Stimulated activated CD4-positive, alpha-beta T cell treated with anti-CD3 and anti-CD28 coated beads, Interleukin-4, amount 100 ng/mL, for 1 hour (primary cell): ENCODE measurements around the gene SYCE3.

Experiments used
- DNase-seq: peaks from one replicate; pipeline ENCODE4 v3.0.0-alpha.2; 2020

The SYCE3 gene

DNA sequence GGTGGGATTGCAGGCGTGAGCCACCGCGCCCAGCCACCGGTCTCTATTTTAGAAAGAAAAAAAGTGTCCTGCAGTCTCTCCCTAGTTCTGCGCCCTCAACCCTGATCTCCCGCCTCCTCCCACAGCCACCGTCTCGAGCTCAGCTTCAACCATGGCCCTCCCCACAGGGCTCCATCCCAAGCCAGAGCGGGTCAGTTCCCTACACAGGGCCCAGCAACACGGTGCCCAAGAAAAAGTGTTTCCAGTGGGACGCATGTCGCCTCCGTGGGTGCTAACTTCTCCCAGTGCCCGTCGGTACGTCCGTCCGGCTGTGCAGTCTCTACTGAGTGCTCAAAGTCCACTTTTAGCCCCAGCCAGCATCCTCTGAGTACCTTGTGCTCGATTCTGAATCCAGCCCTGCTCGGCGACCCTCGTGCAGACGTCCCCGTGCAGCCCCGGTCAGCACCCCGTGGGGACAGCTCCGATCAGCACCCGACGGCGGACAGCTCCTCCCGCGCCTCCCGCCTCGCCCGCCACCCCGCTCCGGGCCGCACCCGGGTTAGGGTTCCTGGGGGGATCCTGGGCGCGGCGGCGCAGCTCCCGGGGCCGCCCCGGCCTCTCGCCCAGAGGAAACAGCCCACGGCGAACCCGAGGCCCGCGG lies 37.2 kb upstream of the SYCE3 start:
- DNase-seq, result peak; percentile 66

DNA sequence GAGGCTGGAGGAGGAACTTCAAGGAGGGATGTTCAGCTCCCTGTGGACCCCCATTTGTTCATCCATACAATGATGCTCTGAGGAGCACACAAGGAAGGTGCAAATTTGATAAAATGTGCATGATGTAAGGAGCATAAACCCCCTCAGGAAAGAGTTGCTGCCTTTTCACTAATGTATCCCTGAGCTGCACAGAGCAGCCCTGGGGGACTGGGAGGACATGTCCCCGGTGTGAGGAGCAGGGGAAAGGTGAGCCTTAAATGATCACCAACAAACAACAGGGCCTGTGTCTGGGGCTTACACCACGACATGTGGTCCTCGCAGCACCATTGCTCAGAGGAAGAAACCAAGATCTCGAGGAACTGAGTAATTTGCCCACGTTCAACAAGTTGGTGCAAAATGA lies 34.4 kb upstream of the SYCE3 start:
- DNase-seq, result no peak

DNA sequence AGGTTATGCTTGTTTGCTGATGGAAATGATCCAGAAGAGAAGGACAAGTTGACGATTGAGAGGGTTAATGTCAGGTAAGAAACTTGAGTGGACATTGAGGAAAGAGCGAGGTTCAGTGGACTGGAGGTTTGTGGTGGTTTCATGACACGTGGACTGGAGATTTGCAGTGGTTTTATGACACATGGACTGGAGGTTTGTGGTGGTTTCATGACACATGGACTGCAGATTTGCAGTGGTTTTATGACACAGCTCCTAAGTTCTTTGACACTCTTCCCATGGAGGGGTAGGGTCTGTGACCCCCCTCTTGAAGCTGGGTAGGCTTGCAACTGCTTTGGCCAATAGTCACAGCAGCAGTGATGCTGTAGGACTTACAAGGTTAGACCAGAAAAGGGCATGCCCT lies 32.5 kb upstream of the SYCE3 start:
- no peak for DNase-seq

DNA sequence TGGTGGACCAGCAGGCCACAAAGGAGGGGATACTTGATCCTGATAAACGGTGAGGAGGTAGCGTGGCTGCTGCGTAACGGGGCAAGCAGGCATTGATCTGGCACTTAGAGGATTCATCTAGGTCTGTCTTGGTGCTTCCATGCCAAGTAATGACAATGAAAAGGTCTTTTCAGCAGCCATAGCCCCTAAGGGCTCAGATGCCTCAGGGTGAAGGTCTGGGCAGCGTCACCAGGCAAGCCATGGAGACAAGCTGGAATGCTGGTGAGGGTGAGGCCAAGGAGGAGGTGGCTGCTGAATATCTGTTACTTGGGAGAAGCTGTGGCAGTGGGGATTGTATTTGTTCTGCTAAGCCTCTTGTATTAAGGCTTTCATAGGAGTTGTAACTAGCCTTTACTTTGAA lies 24.7 kb upstream of the SYCE3 start:
- DNase-seq, result no peak

DNA sequence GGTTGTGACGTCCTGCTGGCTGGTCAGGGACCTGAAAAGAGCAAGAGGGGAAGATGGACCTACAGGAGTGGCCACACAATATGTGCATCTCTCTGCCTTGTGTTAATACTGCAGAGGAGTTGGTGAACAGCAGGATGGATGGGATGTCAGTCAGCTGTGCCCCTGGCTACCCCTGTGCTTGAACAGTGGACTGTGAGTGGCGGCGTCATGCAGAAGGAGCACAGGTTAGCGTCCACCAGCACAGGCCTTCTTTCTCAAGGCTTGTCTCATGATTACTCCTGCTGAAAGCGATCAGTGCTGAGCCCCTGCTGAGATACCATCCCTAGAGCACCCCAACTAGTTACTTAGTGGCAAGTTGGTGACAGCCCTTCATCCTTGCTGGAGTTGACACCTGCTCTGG lies 23.7 kb upstream of the SYCE3 start:
- DNase-seq, result no peak

DNA sequence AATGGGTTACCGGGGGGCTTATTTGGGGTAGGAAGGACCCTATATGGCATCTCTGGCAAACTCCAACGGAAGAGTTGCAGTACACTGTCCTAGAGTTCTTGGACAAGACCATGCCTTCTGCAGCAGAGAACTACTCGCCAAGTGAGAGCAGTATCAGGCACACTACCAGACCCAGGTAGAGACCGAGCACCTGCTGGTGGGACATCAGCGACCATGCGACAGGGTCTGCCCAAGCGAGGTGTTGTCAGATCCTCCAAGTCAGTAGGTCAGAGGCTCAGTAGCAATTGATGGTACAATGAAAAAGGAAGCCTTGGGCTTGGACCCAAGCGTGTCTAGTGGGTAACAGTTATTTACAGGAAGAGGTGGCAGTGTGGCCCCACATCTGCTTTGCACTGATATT lies 23.1 kb upstream of the SYCE3 start:
- no peak for DNase-seq

DNA sequence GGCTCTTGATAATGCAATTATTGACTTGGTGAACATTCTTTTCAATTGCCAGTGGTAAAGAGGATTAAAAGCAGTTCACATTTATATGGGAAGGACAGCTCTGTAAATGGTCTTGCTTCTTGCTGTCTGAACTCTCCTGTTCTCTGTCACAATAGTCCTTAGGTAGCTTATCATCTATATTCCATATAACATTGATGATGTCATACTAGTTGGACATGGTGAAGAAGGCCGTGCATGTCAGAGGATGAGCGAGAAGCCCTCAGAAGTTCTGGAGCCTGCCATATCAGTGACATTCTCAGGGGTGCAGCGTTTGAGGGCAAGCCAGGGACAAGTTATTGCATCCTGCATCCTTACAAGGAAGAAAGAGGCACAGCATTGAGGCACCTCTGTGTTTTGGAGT lies 22.5 kb upstream of the SYCE3 start:
- DNase-seq, result no peak

DNA sequence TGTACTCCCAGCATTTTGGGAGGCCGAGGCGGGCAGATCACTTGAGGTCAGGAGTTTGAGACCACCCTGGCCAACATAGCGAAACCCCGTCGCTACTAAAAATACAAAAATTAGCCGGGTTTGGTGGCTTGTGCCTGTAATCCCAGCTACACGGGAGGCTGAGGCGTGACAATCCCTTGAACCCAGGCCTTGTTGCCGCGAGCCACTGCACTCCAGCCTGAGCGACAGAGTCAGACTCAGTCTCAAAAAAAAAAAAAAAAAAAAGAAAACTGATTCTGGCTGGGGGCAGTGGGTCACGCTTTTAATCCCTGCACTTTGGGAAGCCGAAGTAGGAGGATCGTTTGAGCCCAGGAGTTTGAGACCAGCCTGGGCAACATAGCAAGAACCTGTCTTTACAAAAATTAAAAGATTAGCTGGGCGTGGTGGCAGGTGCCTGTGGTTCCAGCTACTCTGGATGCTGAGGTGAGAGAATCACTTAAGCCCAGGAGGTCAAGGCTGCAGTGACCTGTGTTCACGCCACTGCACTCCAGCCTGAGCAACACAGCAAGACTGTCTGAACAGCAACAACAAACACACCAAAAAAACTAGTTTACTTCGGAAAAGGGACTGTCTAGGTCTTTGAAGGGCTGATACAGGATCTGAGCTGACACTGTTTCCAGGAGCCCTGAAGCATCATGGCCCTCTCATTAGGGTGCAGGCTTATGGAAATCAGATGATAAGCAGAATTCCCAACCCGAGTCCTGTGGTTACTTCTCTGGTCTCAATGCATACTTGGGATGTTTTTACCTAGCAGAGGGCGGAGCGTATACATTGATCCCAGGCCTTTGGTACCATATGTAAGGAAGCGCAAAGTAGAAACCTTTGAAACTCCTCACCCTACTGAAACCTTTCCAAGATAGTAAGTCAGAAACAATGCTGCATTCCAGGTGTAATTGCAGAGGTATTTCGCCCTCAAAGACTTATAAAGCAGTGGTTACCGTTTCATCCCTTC lies 21.7 kb upstream of the SYCE3 start:
- no peak for DNase-seq

DNA sequence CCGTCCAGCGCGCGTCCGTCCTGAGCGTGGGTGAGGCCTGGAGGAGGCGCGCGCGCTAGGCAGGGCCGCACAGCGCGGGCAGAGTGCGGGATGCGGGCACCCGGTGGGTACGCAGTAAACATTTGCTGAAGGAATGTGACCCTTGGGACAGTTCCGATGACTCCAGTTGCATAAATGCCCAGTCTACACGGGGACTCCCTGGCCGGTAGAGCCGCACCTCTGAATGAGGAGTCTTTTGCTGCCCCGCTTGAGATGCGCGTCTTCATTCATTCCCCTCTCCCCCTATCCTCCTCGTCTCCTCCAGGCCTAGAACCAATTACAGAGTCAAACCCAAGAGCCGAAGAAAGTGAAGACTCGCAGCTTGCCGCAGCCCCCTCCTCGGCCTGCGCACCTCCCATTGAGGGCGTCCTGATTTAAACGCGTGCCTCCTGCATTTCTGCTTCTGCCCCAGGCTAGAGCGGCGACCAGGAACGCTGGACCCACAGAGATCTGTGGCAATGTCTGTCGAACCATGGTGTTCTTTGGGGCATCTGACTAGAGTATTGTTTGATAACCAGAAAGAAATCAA lies 20.7 kb upstream of the SYCE3 start:
- DNase-seq, result no peak

DNA sequence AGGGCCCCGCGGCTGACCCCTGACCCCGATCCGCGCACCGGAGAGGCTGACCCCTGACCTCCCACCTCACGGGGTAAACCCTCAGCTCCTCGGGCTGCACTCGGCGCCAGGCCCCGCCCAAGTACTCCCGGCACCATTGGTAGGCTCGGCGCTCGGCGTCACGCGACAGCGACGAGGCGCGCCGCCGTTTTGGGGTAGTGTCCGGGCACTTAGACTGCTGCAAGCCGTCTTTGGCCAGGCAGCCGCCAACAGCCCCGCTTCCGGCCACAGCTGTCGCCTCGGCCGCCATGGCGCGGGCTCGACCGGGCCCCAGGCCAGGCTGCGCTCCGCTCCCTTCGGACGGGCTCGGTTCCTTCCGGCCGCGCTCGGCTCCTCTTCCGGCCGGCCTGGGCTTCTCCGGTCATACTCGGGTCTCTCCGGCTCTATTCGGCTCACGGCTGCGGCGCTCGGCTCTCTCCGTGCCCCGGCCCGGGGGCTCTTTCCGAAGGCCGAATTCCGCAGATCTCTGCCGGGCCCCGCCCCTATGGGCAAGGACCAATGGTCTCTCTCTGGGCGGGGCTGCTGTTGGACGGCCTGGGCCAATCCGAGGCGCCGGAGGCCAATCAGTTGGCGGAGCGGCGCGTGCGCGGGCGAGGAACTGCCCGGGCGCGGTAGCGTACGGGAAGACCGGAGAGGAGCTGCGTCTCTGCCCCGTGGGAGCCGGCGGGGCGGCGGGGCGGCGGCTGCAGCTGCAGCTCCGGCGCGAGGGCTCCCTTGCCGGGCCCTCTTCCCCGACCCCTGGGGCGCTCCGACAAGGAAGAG lies 20.0 kb upstream of the SYCE3 start, which contains the start of gene CHKB:
TSS of gene CHKB (minus strand) at position 357 of the 801 bp plus-strand sequence. CDS start at position 289, 68 bp downstream.
- DNase-seq, result peak; percentile 98

DNA sequence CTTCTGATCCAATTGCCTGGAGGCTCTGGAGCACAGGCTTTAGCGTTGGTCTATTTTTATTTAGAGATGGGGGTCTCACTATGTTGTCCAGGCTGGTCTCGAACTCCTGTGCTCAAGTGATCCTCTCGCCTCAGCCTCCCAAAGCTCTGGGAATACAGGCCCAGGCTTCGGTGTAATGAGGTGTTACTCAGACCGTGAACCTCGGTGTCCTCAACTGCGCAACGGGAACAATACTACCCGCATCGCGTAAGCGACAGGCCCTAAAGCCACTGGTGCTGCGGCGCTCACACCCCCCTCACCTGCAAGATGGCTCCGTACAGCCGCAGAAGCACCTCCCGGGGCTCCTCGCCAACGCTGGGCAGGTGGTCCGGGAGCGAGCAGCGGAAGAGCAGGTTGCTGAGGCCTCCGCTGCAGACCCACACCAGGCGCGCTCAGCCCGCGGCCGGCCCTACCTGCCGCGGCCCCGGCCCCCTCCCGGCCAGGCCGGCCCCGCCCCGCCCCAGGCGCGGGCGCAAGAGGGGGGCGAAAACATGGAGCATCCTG lies 19.3 kb upstream of the SYCE3 start:
- DNase-seq, result peak; percentile 33

DNA sequence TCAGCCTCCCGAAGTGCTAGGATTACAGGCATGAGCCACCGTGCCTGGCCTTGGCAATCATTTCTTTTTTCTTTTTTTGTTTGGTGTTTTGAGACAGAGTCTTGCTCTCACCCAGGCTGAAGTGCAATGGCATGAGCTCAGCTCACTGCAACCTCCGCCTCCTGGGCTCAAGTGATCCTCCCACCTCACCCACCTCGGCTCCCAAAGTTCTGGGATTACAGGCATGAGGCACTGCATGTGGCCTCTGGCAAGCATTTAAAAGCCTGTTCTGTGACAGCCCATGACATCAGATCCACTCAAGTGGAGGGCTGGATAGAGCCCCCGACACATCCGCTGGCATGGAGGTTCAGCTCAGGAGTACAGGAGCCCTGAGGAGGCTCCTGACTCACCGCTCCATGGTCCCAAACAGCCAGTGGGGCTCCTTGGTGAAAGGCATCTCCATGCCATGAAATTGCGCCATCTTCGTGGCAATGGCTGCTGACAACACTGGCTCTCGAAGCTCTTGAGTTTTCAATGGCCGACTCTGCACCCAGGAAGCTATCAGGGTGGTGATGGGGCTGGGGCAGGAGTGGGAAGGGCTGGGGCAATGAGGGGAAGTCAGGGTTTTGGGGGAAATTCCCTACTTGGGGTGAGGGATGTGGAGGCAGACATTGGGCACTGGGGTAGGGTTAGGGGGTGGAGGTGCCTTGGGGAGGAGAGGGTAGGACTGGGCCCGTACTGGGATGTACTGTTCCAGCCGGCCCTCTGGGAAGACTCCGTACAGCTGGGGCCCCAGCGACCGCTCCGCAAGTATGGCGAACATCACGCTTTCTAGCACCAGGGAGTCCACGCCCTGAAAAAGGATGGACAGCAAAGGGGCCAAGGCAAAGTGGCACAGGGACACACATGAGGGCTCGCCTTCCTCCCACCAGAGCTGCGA lies 18.6 kb upstream of the SYCE3 start:
- no peak for DNase-seq

DNA sequence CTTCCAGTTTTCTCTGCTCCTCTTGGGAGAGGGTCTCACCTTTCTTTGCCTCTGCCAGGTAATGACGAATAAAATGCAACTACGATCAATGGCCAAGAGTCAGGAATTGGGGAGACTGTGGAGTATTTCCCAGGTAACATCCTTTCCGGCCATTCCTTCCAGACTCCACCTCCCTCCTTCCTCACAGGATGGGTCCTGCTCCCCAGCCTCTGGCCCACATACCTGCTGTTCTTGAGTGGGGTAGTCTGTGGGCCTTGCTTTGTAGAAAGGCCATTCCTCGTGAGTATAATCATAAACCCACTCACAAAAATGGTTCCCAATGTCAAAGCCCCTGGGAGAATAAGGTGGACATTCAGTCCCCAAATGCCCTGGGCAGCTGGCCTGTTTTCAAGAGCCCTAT lies 17.0 kb upstream of the SYCE3 start:
- DNase-seq, result no peak

DNA sequence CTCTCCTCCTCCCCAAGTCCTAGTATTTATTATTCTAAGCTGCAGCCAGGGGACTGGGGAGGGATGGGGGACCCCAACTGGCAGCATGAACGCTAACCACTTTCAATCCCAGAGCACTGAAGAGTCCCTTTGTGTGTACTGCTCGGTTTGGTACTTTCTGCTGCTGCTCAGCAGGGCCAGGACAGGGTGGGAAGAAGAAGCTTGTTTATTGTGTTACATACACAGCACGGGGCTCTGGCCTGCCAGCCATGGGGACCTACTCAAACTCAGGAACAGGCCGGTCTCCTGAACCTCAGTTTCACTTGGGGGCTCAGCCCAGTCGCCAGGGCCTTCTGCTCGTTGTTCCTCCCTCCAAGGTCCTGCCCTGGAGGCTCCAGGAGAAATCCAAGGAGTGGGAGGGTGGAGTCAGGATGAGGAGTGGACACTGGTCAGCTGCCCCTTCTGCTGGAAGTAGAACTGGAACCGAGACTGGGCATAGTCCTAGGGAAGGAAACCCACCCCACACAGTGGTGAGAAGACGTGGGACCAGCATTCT lies 16.1 kb upstream of the SYCE3 start:
- no peak for DNase-seq

DNA sequence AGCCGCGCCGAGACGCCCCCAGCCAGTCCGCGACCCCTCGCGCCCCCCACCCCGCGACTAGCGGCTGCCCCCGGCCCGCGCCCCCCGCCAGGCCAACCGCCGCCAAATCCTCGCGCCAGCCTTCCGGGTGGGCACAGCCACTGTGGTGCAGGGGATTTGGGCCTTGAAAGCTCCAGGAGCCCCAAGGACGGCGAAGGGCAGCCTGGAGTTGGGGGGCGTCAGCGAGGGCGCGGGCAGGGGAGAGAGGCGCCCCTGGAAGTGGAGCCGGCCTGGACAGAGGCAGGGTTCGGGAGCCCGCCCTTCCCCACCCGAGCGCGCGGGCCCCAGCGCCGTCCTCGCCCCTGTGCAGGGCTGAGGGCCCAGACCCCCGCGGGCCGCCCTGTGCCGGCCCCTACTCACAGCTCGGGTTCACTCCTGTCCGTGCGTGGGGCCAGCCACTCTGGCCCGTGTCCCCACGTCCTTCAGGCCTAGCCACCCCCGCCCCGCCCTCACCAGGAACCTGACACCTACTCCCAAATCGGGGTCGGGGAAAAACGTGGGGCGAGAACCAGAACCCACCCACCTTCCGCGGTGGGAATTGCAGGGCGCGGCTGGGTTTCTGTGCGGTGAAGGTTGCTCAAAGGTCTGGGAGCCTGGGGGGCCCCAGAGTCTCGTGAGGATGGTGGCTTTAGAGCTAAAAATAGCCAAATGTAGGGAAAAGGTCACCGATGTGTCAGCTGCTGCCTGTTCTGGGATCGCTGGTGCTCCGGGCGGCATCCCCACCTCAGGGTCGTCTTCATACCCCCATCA lies 15.5 kb upstream of the SYCE3 start, which contains the start of gene CPT1B:
TSS of gene CPT1B (minus strand) at position 441 of the 789 bp plus-strand sequence. CDS start 512 bp downstream, outside the sequence.
- DNase-seq, result no peak

DNA sequence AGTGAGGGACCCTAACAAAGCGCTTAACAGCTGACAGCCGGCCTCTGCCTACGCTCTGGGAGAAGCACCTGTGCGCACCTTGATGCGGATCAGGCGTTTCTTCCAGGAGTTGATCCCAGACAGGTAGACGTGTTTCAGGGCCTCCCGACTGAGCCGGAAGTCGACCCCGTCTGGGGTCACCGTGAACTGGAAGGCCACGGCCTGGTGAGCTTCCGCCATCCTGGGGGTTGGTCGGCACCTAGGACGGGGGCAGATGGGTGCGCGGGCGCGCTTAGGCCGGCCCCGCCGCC lies 14.9 kb upstream of the SYCE3 start:
- no peak for DNase-seq

DNA sequence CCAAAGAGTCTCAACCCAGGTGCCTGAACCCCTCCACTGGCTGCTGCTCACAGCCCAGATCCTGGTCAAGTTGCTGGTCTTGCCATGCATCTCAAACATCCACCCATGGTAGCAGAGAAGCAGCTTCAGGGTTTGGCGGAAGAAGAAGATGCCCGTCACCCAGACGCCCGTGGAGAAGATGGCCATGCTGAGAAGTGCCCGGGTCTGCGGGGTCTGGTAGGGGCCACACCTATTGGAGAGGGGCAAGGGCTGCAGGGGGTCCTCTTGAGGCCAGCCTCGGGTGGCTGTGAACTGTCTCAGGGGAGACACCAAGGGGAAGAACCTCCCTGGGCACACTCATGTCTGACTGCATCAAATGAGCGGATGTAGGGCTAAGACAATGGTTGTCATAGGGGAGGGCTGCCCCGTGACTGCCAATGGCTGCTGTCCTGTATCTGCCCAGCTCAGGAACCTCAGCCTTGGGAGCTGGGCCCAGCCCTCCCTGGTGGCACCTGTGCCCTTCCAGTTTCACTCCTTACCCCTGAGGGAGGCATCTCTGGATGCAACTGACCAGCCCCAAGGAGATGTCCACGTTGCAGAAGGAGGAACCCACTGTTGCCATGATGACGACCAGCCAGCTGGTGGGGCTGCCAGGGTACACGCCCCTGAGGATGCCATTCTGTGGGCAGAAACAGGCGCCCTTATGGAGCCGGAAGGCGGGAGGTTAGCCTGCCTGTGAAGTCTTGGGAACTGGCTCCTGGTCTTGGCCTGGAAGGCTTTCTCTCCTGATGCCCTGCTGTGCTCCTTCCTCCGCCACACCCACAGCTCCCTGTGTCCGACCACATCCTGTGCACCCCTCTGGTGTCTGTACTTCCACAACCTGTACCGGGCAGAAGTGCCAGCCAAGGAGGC lies 14.3 kb upstream of the SYCE3 start:
- no peak for DNase-seq

DNA sequence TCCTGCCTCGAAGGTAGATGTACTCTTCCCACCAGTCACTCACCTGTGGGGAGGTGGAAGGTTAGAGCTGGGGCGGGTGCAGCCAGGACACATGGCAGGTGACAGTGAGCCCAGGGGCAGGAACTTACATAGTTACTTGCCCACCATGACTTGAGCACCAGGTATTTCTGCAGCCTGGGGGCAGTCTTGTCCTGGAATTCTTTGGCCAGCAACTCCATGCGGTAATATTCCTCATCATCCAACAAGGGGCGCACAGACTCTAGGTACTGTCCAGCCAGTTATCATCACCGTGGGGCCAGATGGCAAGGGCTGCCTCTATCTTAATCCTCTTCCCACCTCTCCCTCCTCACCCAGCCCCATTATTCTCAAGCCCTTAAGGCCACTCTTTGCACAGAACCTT lies 13.4 kb upstream of the SYCE3 start:
- DNase-seq, result no peak

DNA sequence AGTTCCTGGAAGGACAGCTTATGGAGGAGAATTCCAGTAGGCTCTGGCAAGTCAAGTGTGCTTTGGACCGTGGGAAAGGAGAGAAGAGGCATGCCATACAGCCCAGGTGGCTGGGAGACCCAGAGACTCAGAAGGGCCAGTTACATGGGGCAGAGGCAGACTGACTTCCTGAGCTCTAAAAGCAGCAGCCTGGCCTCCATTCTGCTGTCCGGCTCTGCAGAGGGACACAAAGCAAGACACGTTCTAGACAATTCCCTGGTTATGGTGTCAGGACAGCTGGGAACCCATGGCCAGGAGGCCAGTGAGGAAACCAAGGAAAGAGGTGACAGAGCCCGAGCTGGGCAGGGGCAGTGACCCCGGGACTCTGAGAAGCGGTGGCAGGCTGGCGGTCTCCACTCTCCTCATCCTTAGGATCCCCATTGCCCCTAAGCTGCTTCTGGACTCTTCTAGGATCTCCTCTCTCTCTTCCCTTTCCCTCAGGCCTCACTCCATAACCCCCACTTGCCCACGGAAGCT lies 12.8 kb upstream of the SYCE3 start:
- no peak for DNase-seq
